LNCaP clone FGC (cell line): ENCODE results near the gene C1orf74.

Source experiments
- DNase-seq: peaks from one replicate; pipeline ENCODE4 v3.0.0-alpha.2; 2011; ENCODE audit warnings: low read depth
- H3K4me3 ChIP-seq: 2 replicates; pipeline ENCODE4 v1.5.1; 2011; ENCODE audit warnings: mild to moderate bottlenecking, low read depth, low read length, control low read depth
- TF ChIP-seq, protein P1 (sequence below): IDR thresholded peaks from 2 replicates; pipeline ENCODE4 v1.5.1; 2012; ENCODE audit warnings: mild to moderate bottlenecking; ENCODE audit not compliant: control insufficient read depth, insufficient read depth; ENCODE audit errors: extremely low read depth

The C1orf74 gene

DNA sequence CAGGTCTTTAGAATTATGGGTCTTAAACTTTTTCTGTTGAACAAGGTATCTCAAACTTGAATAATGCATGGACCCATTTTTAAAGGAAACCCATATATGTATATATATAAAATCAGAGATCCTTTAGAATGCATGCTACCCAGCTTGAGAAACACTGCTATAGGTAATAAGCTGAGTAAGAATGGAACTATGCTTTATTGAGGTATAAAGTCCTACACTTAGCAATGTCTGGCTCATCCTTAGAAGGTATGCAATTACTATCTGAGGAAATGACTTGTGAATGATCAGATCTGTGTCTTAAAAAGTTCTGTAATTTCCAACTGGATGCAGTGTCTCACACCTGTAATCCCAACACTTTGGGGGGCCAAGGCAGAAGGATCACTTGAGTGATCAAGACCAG, 17.3 kb downstream of the C1orf74 start:
- TF ChIP-seq, protein P1, sequence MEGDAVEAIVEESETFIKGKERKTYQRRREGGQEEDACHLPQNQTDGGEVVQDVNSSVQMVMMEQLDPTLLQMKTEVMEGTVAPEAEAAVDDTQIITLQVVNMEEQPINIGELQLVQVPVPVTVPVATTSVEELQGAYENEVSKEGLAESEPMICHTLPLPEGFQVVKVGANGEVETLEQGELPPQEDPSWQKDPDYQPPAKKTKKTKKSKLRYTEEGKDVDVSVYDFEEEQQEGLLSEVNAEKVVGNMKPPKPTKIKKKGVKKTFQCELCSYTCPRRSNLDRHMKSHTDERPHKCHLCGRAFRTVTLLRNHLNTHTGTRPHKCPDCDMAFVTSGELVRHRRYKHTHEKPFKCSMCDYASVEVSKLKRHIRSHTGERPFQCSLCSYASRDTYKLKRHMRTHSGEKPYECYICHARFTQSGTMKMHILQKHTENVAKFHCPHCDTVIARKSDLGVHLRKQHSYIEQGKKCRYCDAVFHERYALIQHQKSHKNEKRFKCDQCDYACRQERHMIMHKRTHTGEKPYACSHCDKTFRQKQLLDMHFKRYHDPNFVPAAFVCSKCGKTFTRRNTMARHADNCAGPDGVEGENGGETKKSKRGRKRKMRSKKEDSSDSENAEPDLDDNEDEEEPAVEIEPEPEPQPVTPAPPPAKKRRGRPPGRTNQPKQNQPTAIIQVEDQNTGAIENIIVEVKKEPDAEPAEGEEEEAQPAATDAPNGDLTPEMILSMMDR, result no peak
- no peak overlapping the region for H3K4me3 ChIP-seq
- DNase-seq, result no peak

DNA sequence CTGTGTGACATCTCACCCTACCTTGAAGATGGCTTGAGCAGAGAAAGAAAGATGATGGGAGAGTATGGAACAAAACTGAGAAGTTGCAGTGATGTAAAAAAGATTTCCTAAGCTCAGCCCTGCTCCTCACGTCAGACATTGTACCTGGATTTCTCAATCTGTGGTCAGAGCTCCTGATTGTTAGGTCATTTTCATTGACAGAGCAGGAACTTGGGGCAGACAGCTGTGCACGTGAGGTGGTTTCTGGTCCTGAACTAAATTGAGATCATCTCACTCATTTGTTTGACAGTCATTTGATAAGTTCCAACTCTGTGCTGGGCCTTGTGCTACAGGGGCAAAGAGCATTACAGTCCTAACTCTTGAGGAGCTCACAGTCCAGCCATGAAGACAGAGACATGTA, 18.3 kb downstream of the C1orf74 start:
- DNase-seq, result no peak
- H3K4me3 ChIP-seq, result no peak overlapping the region
- TF ChIP-seq, protein P1, result no peak

DNA sequence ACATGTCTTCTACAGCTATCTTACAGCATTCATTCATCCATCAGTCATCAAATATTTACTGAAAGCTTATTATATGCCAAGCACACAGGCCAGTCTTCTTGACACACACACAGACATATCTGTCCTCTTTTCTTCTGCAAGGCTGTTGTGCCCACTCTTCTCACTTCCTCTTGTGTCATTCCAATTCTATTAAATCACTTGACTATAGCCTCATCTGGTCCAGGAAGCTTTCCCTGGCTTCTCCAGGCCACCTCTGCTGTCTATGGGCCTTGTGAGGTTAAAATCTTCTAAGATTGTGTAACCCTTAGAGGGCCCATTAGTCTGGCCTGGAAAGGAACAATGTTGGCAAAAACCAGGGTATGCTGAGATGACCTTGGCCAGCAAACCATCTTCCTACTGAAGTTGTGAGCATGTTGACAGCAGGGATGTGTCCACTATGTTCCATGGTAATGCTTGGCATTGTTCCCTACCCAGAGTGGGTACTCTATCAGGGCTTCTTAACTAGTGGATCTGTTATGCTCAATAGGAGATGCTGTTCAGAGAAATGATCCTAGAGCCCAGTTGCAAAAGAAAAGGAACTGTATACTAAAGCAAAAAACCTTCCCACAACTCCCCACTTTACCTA, 23.2 kb downstream of the C1orf74 start:
- no peak for DNase-seq
- TF ChIP-seq, protein P1, result no peak
- H3K4me3 ChIP-seq, result no peak overlapping the region

DNA sequence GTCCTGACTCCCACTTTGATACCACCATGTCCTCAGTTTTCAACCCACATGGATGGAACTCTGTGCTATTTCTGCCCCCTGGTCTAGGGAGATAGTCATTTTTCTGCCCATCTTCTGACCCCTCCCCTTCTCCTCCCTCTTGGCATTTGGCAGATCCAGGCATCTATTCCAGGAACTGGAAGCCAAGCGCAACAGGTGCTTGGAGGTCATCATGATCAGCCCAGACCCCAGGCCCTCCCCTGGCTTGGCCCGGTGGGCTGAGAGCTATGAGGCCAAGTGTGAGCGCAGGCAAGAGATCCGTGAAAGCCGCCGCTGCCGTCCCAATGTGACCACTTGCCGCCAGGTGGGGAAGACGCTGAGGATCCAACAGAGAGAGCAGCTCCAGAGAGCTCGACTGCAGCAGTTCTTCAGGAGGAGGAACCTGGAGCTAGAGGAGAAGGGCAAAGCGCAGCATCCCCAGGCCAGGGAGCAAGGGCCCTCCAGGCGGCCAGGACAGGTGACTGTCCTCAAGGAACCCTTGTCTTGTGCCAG, 24.5 kb downstream of the C1orf74 start:
- no peak overlapping the region for H3K4me3 ChIP-seq
- DNase-seq, result no peak
- TF ChIP-seq, protein P1, result no peak

DNA sequence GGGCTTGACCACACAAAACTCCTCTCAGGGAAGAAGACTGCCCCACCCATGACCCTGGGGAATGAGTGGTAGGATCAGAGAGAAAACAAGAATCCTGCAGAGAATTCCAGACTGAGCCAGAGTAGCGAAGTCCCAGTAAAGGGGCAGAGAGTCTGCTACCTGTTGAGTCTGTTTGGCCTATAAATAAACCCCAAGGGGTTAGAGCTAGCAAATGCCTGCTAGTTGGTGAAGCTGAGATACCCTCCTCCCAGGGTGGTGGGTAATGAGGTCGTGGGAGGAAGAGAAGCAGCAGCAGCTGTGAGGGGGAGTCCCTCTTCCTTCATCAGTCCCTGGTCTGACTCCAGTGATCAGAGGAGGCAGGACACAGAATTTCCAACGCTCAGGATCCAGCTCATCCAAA, 26.0 kb downstream of the C1orf74 start:
- TF ChIP-seq, protein P1, result no peak
- DNase-seq, result no peak
- no peak overlapping the region for H3K4me3 ChIP-seq

DNA sequence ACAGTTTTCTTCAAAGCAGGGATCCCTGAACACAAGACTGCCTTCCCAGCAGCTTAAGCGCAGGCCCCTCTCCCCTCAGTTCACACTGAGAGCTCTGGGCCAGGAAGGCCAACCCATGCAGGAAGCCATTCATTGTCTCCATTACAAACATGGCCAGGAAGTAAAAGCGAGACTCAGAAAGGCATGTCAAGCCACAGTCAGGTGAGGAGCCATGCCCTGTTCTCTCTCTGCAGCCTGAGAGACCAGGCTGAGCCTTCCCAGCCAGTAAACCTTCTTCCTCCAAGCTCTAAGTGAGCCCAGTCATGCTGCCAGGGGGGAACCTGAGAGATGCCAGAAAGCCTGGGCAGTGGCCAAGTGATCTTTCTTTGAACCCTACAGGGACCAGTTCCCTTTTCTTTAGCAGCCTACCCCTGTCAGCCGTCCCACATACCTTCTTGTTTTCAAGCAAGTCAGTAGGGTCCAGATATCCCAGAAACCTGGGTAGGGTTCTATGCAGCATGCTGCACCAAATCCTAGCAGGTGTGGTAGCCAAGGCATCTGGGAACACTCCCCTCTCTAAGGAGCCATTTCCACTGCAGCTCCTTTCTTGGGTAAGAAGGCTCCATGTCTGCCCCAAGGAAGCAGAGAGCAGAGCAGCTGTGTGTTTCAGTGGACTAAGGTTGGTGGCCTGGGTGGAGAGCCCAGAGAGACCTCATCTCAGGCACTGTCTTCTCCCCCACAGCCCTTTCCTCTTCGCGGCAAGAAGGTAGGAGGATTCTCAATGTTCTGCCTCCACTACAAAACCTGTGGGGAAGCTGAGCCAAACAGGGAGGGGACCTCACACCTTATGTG, 27.5 kb downstream of the C1orf74 start:
- TF ChIP-seq, protein P1, result no peak
- DNase-seq, result no peak
- H3K4me3 ChIP-seq, result no peak overlapping the region
